HepG2 (cell line): ENCODE measurements around the gene ANO3. TPM values are rescaled to one million over a fixed set of nuclear protein-coding genes. Genes with fewer than 3 reads are reported as not detected.

ENCODE experiments used
- ATAC-seq: fragments of 200-7000 bp; cut with Tn5 transposase; 3 replicates; pipeline ENCODE4 v1.9.1; 2020; ENCODE audit warnings: mild to moderate bottlenecking, moderate library complexity
- BruUV-seq: library from RNA; stranded (reverse); fragments of 400-500 nt; replicated peaks from 2 replicates; lab custom pipeline; 2021; lab: Mats Ljungman, UMichigan
- CTCF ChIA-PET: fragments of 300-600 bp; formaldehyde crosslinking; extraction: SDS; loops from one replicate; lab custom pipeline; 2021; ENCODE audit warnings: low total read pairs, inconsistent platforms, low intra/inter-chr PET ratio; lab: Yijun Ruan, JAX
- POLR2A ChIA-PET: fragments of 350-600 bp; sonication (Branson Sonifier 250); formaldehyde crosslinking; loops from one replicate; lab custom pipeline; 2020; ENCODE audit warnings: antibody characterized with exemption, inconsistent platforms; lab: Yijun Ruan, JAX
- DNase-seq: peaks from one replicate; pipeline ENCODE4 v3.0.0-alpha.2; 2015; ENCODE audit warnings: low spot score
- FAIRE-seq: peaks from 3 replicates; lab custom pipeline; 2011; peaks lifted over from hg19 to GRCh38; lab: Jason Lieb, UNC
- H2AFZ ChIP-seq: one replicate; pipeline ENCODE4 v1.6.1; 2011; ENCODE audit warnings: low read length, inconsistent platforms
- H3K27ac ChIP-seq: fragments of 300-600 bp; 3 replicates; pipeline ENCODE4 v1.8.0; 2011; ENCODE audit warnings: mixed run types, mild to moderate bottlenecking, mixed read lengths, low read length, inconsistent platforms; ENCODE audit not compliant: insufficient read depth; ENCODE audit errors: extremely low read length
- H3K27me3 ChIP-seq, 2 experiments: fragments of 200-600 bp in 1 of 2; 2 replicates in 1 of 2; 3 replicates in 1 of 2; pipeline versions ENCODE4 v1.6.0 to v1.8.0; 2011; ENCODE audit warnings: low read length in 2 of 2, mild to moderate bottlenecking in 2 of 2, moderate library complexity in 2 of 2, inconsistent platforms in 1 of 2; ENCODE audit not compliant: insufficient read depth in 2 of 2, control insufficient read depth in 1 of 2
- H3K36me3 ChIP-seq, 2 experiments: fragments of 200-600 bp in 1 of 2; replicated peaks in 1 of 2; 2 replicates in 1 of 2; 3 replicates in 1 of 2; pipeline versions ENCODE4 v1.5.1 to v1.8.0; 2011; ENCODE audit warnings: low read length in 2 of 2, inconsistent platforms in 1 of 2; ENCODE audit not compliant: insufficient read depth in 2 of 2, control insufficient read depth in 1 of 2
- H3K4me1 ChIP-seq: 2 replicates; pipeline ENCODE4 v1.5.1; 2012; ENCODE audit warnings: low read length, inconsistent platforms; ENCODE audit not compliant: insufficient read depth
- H3K4me2 ChIP-seq: 2 replicates; pipeline ENCODE4 v1.6.0; 2011; ENCODE audit warnings: low read depth, low read length, inconsistent platforms
- H3K4me3 ChIP-seq, 3 experiments: fragments of 200-600 bp in 1 of 3; sonication (generic), shearing (Covaris generic) in 1 of 3; replicated peaks in 1 of 3; 2 replicates each; pipeline ENCODE4 v1.5.1; 2011 to 2016; ENCODE audit warnings: low read length in 3 of 3, inconsistent platforms in 2 of 3, low read depth in 2 of 3, mild to moderate bottlenecking in 2 of 3, control low read depth in 1 of 3, mixed read lengths in 1 of 3; ENCODE audit not compliant: insufficient read depth in 1 of 3
- H3K79me2 ChIP-seq: one replicate; pipeline ENCODE4 v1.6.1; 2011; ENCODE audit warnings: low read length, inconsistent platforms; ENCODE audit not compliant: insufficient read depth
- H3K9ac ChIP-seq: 2 replicates; pipeline ENCODE4 v1.6.0; 2011; ENCODE audit warnings: mild to moderate bottlenecking, low read depth, low read length, inconsistent platforms; ENCODE audit not compliant: insufficient read depth
- H3K9me3 ChIP-seq: 2 replicates; pipeline ENCODE4 v1.5.1; 2012; ENCODE audit warnings: mild to moderate bottlenecking, low read length
- H4K20me1 ChIP-seq: 2 replicates; pipeline ENCODE4 v1.6.0; 2011; ENCODE audit warnings: inconsistent platforms, mild to moderate bottlenecking, low read length, moderate library complexity; ENCODE audit not compliant: insufficient read depth
- GFI1 ChIP-seq: sonication (generic); formaldehyde crosslinking; IDR thresholded peaks from 2 replicates; pipeline ENCODE4 v1.5.0; 2020; ENCODE audit warnings: missing genetic modification reagents, mild to moderate bottlenecking, borderline replicate concordance
- HDAC2 ChIP-seq: sonication (generic); formaldehyde crosslinking; IDR thresholded peaks from 2 replicates; pipeline ENCODE4 v1.4.0; 2020; ENCODE audit warnings: missing genetic modification reagents
- IKZF5 ChIP-seq: IDR thresholded peaks from 2 replicates; pipeline ENCODE4 v1.6.1; 2018; ENCODE audit warnings: missing genetic modification reagents, mild to moderate bottlenecking, missing compliant biosample characterization
- MLLT10 ChIP-seq: sonication (generic); formaldehyde crosslinking; IDR thresholded peaks from 2 replicates; pipeline ENCODE4 v1.4.0; 2020; ENCODE audit warnings: missing genetic modification reagents
- MXD3 ChIP-seq: IDR thresholded peaks from 2 replicates; pipeline ENCODE4 v1.6.1; 2016; ENCODE audit warnings: mild to moderate bottlenecking, missing biosample characterization, missing genetic modification reagents
- PHB2 ChIP-seq: fragments of 450-650 bp; IDR thresholded peaks from 2 replicates; pipeline ENCODE4 v1.6.1; 2018; ENCODE audit not compliant: partially characterized antibody
- RBFOX2 ChIP-seq: fragments of 200-400 bp; formaldehyde crosslinking; IDR thresholded peaks from 2 replicates; pipeline ENCODE4 v1.6.1; 2017; ENCODE audit warnings: low read depth, mild to moderate bottlenecking, low read length
- THAP8 ChIP-seq: sonication (generic); formaldehyde crosslinking; IDR thresholded peaks from 2 replicates; pipeline ENCODE4 v1.5.1; 2020; ENCODE audit warnings: missing genetic modification reagents, mild to moderate bottlenecking, borderline replicate concordance
- THYN1 ChIP-seq: sonication (generic); formaldehyde crosslinking; IDR thresholded peaks from 2 replicates; pipeline ENCODE4 v1.8.1; 2023; ENCODE audit warnings: low read depth, mild to moderate bottlenecking, moderate library complexity, missing genetic modification reagents, borderline replicate concordance
- TRIM24 ChIP-seq: sonication (generic); formaldehyde crosslinking; IDR thresholded peaks from 2 replicates; pipeline ENCODE4 v1.8.0; 2022; ENCODE audit warnings: mild to moderate bottlenecking, missing genetic modification reagents
- WGBS: methylation state at CpG from one replicate; pipeline ENCODE4 v1.1.6; 2017; ENCODE audit warnings: low lambda C conversion rate; 5-methylcytosine and 5-hydroxymethylcytosine counted together
- in situ Hi-C: cut with HindIII; loops from 2 replicates; pipeline ENCODE4 v1.10.0; 2017; ENCODE audit warnings: low pct_unique_long_range_greater_than_20kb; ENCODE audit not compliant: extremely low pct_ligation_motif_present
- intact Hi-C: fragments of 100-400 bp; cut with micrococcal nuclease; formaldehyde crosslinking; loops from one replicate; pipeline ENCODE4 v1.10.0; 2022; ENCODE audit not compliant: unreplicated experiment
- polyA plus RNA-seq, 8 experiments: library from polyadenylated mRNA; depleted of rRNA in 3 of 8; stranded (reverse) in 7 of 8; unstranded in 1 of 8; fragments of >200 nt; fragmentation: Illumina TruSeq in 4 of 8; extraction: Trizol in 4 of 8; gene quantifications; 2 replicates each; pipeline versions ENCODE4 v1.2.1 to v1.2.3, GENCODE V29; 2011 to 2016; ENCODE audit warnings: low read depth in 4 of 8, missing spikeins in 1 of 8, mixed read lengths in 1 of 8; ENCODE audit not compliant: insufficient read depth in 1 of 8
- total RNA-seq, 5 experiments: library from RNA; depleted of rRNA; stranded (reverse); fragments of >200 nt; fragmentation: Illumina TruSeq; extraction: Trizol; gene quantifications; 2 replicates each; pipeline ENCODE4 v1.2.3, GENCODE V29; 2016; ENCODE audit warnings: low read depth in 1 of 5

The ANO3 gene
- total and polyA plus RNA-seq, 2 of the 13 experiments (the other 11 are each of a cell fraction or from before 2014, with no cell fraction given) = 0.17 to 0.44 TPM

DNA sequence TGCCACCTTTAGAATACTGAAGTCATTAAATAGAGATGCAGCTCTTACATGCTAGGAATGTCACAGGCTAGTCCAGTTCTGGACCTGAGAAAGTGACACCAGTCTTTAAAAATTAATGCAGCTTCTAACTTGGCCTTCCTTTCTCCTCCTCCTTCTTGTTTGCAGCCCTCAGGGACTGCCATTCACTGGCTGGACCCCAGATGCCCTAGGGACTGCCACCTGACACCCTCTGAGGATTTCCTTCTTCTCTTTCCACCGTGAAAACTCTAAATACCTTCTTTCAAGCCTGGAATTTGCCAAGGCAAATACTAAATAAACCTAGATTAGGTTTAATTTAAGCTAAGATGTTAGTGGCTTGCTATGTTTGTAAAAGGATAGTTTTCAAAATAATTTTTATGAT lies 161.7 kb downstream of the ANO3 start:
- BruUV-seq = no TSS peak
- DNase-seq (no peak), FAIRE-seq (no peak), ATAC-seq (no peak)
- intact Hi-C loops (no loop called here), in situ Hi-C loops (no loop called here)
- H3K4me1 ChIP-seq = no peaks in the 10 kb centered on the region
- H3K4me3 ChIP-seq = no peak overlapping the region
- ChIA-PET CTCF (no interaction called here), POLR2A (no interaction called here)
- H4K20me1 ChIP-seq = no peaks in the 10 kb centered on the region
- H3K27me3 ChIP-seq = no peaks in the 10 kb centered on the region
- no peak overlapping the region for H3K9ac ChIP-seq
- H3K79me2 ChIP-seq = no peaks in the 10 kb centered on the region
- 3% methylated on average over 1 of the region's 1 CpG for WGBS
- no peaks in the 10 kb centered on the region for H3K36me3 ChIP-seq
- H3K27ac ChIP-seq = no peak overlapping the region
- no peaks in the 10 kb centered on the region for H3K9me3 ChIP-seq
- H2AFZ ChIP-seq = no peak overlapping the region
- no peak for TF ChIP-seq PHB2
- TF ChIP-seq HDAC2 = no peak
- TF ChIP-seq IKZF5 (CRISPR knock-in tag) = no peak
- no peak for TF ChIP-seq RBFOX2
- no peak for TF ChIP-seq MXD3 (CRISPR knock-in tag)
- TF ChIP-seq MLLT10 (CRISPR knock-in tag) = no peak
- no peak for TF ChIP-seq THAP8 (CRISPR knock-in tag)
- TF ChIP-seq GFI1 (CRISPR knock-in tag) = no peak
- no peak for TF ChIP-seq THYN1
- no peak for TF ChIP-seq TRIM24 (CRISPR knock-in tag)
- TF ChIP-seq, all 625 proteins: peak for 0
- no peak overlapping the region for H3K4me2 ChIP-seq
